ENCODE results near the gene SLC4A1AP.

Gene SLC4A1AP

GRCh38 chr2:27704342-27704876 is 40.7 kb downstream of the SLC4A1AP start:
- FAIRE-seq, result no peak

GRCh38 chr2:27705851-27706622 is 42.3 kb downstream of the SLC4A1AP start:
- FAIRE-seq, result no peak

GRCh38 chr2:27707462-27708256 is 44.0 kb downstream of the SLC4A1AP start:
- no peak for FAIRE-seq

- FAIRE-seq, result no peak
These were observed 44.6 kb downstream of the SLC4A1AP start for GRCh38 chr2:27708257-27708654.

GRCh38 chr2:27708666-27709065 is 45.0 kb downstream of the SLC4A1AP start:
- no peak for FAIRE-seq

GRCh38 chr2:27709326-27709725 is 45.6 kb downstream of the SLC4A1AP start:
- no peak for FAIRE-seq

GRCh38 chr2:27709960-27710575 is 46.4 kb downstream of the SLC4A1AP start:
- FAIRE-seq, result no peak

- FAIRE-seq, result no peak
These were observed 47.1 kb downstream of the SLC4A1AP start for GRCh38 chr2:27710640-27711430.

GRCh38 chr2:27711804-27712203 is 48.1 kb downstream of the SLC4A1AP start:
- FAIRE-seq, result no peak

GRCh38 chr2:27712522-27712921 is 48.8 kb downstream of the SLC4A1AP start:
- no peak for FAIRE-seq

- FAIRE-seq, result no peak
These were observed 49.5 kb downstream of the SLC4A1AP start for GRCh38 chr2:27713201-27713600.

GRCh38 chr2:27714053-27714452 is 50.4 kb downstream of the SLC4A1AP start:
- FAIRE-seq, result no peak

GRCh38 chr2:27714851-27715291 is 51.2 kb downstream of the SLC4A1AP start:
- FAIRE-seq, result no peak

- FAIRE-seq, result no peak
These were observed 51.9 kb downstream of the SLC4A1AP start for GRCh38 chr2:27715318-27716210.

- FAIRE-seq, result no peak
These were observed 52.8 kb downstream of the SLC4A1AP start for GRCh38 chr2:27716301-27717069.

GRCh38 chr2:27717070-27717795 is 53.5 kb downstream of the SLC4A1AP start:
- FAIRE-seq, result no peak

GRCh38 chr2:27720004-27720551 is 56.4 kb downstream of the SLC4A1AP start:
- FAIRE-seq, result no peak

GRCh38 chr2:27721335-27721734 is 57.6 kb downstream of the SLC4A1AP start:
- FAIRE-seq, result no peak

GRCh38 chr2:27721884-27722485 is 58.3 kb downstream of the SLC4A1AP start:
- FAIRE-seq, result no peak

All from TTC549 (cell line).